SU-DHL-6 (cell line): Measurements from ENCODE around the gene SATB1.

Experiments
- H2AFZ ChIP-seq: fragments of 200-600 bp; sonication (generic); 2 replicates; pipeline ENCODE4 v1.6.1; 2014; ENCODE audit warnings: low read depth, mild to moderate bottlenecking, moderate library complexity, mixed read lengths, antibody characterized with exemption, low read length; ENCODE audit not compliant: severe bottlenecking
- H3F3A ChIP-seq: fragments of 200-600 bp; shearing (Covaris generic); 2 replicates; pipeline ENCODE4 v1.6.0; 2016; ENCODE audit warnings: antibody characterized with exemption, mild to moderate bottlenecking; ENCODE audit not compliant: insufficient read depth
- H3K27ac ChIP-seq: fragments of 200-600 bp; sonication (generic); 2 replicates; pipeline ENCODE4 v1.5.1; 2016; ENCODE audit warnings: low read depth, mild to moderate bottlenecking, low read length, moderate library complexity, mixed read lengths
- H3K27me3 ChIP-seq: fragments of 200-600 bp; sonication (generic), shearing (Covaris generic); 2 replicates; pipeline ENCODE4 v1.6.0; 2014; ENCODE audit warnings: mild to moderate bottlenecking, low read length
- H3K36me3 ChIP-seq: fragments of 200-600 bp; sonication (generic); 2 replicates; pipeline ENCODE4 v1.6.1; 2014; ENCODE audit warnings: mild to moderate bottlenecking, low read length, mixed read lengths
- H3K4me2 ChIP-seq: fragments of 300-600, 200-600 bp; shearing (Covaris generic), sonication (generic); 2 replicates; pipeline ENCODE4 v1.6.0; 2014; ENCODE audit warnings: low read length, low read depth, mild to moderate bottlenecking; ENCODE audit not compliant: poor library complexity, severe bottlenecking
- H3K4me3 ChIP-seq: fragments of 200-600 bp; sonication (generic); 2 replicates; pipeline ENCODE4 v1.5.1; 2014; ENCODE audit warnings: antibody characterized with exemption, low read length, mild to moderate bottlenecking, mixed read lengths; ENCODE audit not compliant: insufficient read depth, poor library complexity, severe bottlenecking
- H3K79me2 ChIP-seq: fragments of 200-600 bp; sonication (generic); 2 replicates; pipeline ENCODE4 v1.6.1; 2014; ENCODE audit warnings: mild to moderate bottlenecking, low read length, moderate library complexity; ENCODE audit not compliant: insufficient read depth
- H3K9ac ChIP-seq: fragments of 200-600 bp; sonication (generic); 2 replicates; pipeline ENCODE4 v1.7.0; 2014; ENCODE audit warnings: mild to moderate bottlenecking, low read length
- H3K9me2 ChIP-seq: fragments of 200-600 bp; sonication (generic); replicated peaks from 2 replicates; pipeline ENCODE4 v1.6.1; 2014; ENCODE audit warnings: low read length; ENCODE audit not compliant: insufficient read depth
- H3K9me3 ChIP-seq: fragments of 200-600 bp; sonication (generic); 2 replicates; pipeline ENCODE4 v1.6.1; 2014; ENCODE audit warnings: low read length, mixed read lengths; ENCODE audit not compliant: insufficient read depth
- H4K20me1 ChIP-seq: fragments of 200-600 bp; sonication (generic); 2 replicates; pipeline ENCODE4 v1.6.1; 2014; ENCODE audit warnings: low read depth, mild to moderate bottlenecking, antibody characterized with exemption, low read length, moderate library complexity, mixed read lengths
- EZH2phosphoT487 ChIP-seq: fragments of 200-600 bp; sonication (generic), shearing (Covaris generic); conservative IDR thresholded peaks from 2 replicates; pipeline ENCODE4 v1.6.1; 2018; ENCODE audit warnings: mild to moderate bottlenecking, antibody characterized with exemption, low read length, moderate library complexity, mixed read lengths
- TF ChIP-seq, protein P1 (sequence below): fragments of 200-600 bp; sonication (generic); IDR thresholded peaks from one replicate; pipeline ENCODE4 v1.5.1; 2017; ENCODE audit warnings: antibody characterized with exemption, mild to moderate bottlenecking, low read length, moderate library complexity; ENCODE audit not compliant: insufficient read depth, poor library complexity, severe bottlenecking

The SATB1 gene

DNA sequence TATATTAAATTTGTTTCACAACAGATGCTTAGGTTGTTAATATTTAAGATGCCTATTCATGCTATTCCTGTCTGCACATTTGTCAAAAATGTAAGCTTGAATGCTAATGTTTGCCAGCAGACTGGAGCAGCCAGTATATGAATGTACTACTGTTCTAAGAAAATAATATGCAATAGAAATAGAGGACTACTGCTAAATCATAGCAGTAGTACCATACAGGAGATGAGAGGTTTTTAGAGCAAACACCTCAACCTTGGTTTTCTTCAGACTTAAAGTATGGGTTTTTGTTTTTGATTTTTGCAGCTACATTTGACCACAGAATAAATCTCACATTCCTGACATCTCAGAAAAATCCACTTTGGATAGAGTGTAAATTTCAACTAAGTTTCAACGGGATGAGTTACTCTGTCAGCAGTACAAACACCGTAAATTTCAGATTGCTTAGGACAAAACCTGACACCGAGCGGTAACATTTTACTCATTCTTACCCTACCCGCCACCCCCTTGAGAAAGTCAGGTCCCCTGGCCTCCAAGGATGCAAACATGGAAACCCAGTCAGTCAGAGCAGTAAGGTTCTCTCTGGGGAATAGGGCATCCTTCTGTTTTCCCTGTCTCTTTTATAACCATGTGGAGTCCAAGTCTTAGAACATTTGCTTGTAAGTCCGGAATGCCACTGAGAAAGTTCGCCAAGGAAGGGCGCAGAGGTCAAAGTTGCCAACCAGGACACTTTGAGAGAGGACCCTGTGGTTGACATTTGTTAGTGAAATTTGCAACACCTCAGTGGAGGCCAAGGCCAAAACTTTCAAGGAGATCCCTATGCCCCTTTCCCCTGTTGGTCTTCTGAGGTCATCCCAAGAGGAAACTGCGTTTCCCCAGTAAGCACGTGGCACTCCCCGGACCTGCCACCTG, 17.9 kb upstream of the SATB1 start:
- no peaks in the 10 kb centered on the region for H3K27me3 ChIP-seq
- H3F3A ChIP-seq, result no peaks in the 10 kb centered on the region
- no peak overlapping the region for H3K4me3 ChIP-seq
- no peak overlapping the region for H2AFZ ChIP-seq
- TF ChIP-seq, protein P1, sequence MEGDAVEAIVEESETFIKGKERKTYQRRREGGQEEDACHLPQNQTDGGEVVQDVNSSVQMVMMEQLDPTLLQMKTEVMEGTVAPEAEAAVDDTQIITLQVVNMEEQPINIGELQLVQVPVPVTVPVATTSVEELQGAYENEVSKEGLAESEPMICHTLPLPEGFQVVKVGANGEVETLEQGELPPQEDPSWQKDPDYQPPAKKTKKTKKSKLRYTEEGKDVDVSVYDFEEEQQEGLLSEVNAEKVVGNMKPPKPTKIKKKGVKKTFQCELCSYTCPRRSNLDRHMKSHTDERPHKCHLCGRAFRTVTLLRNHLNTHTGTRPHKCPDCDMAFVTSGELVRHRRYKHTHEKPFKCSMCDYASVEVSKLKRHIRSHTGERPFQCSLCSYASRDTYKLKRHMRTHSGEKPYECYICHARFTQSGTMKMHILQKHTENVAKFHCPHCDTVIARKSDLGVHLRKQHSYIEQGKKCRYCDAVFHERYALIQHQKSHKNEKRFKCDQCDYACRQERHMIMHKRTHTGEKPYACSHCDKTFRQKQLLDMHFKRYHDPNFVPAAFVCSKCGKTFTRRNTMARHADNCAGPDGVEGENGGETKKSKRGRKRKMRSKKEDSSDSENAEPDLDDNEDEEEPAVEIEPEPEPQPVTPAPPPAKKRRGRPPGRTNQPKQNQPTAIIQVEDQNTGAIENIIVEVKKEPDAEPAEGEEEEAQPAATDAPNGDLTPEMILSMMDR, result no peak
- TF ChIP-seq EZH2phosphoT487, result no peak
- no peaks in the 10 kb centered on the region for H3K9me2 ChIP-seq
- no peak overlapping the region for H3K9ac ChIP-seq
- no peaks in the 10 kb centered on the region for H3K9me3 ChIP-seq
- H4K20me1 ChIP-seq, result no peaks in the 10 kb centered on the region
- no peak overlapping the region for H3K27ac ChIP-seq
- no peaks in the 10 kb centered on the region for H3K79me2 ChIP-seq
- H3K4me2 ChIP-seq, result no peak overlapping the region
- no peaks in the 10 kb centered on the region for H3K36me3 ChIP-seq

- H3K4me2 ChIP-seq, result no peak overlapping the region
- H3K27ac ChIP-seq, result no peak overlapping the region
- no peaks in the 10 kb centered on the region for H3K27me3 ChIP-seq
- no peaks in the 10 kb centered on the region for H3K36me3 ChIP-seq
- H2AFZ ChIP-seq, result no peak overlapping the region
- no peak overlapping the region for H3K4me3 ChIP-seq
- H3K9me2 ChIP-seq, result no peaks in the 10 kb centered on the region
- no peaks in the 10 kb centered on the region for H3K9me3 ChIP-seq
- no peak overlapping the region for H3K9ac ChIP-seq
- no peak for TF ChIP-seq EZH2phosphoT487
- TF ChIP-seq, protein P1, result no peak
- no peaks in the 10 kb centered on the region for H3F3A ChIP-seq
- H3K79me2 ChIP-seq, result no peaks in the 10 kb centered on the region
- no peaks in the 10 kb centered on the region for H4K20me1 ChIP-seq
Observed at GRCh38 chr3:18441551-18441950, 16.4 kb upstream of the SATB1 start.

DNA sequence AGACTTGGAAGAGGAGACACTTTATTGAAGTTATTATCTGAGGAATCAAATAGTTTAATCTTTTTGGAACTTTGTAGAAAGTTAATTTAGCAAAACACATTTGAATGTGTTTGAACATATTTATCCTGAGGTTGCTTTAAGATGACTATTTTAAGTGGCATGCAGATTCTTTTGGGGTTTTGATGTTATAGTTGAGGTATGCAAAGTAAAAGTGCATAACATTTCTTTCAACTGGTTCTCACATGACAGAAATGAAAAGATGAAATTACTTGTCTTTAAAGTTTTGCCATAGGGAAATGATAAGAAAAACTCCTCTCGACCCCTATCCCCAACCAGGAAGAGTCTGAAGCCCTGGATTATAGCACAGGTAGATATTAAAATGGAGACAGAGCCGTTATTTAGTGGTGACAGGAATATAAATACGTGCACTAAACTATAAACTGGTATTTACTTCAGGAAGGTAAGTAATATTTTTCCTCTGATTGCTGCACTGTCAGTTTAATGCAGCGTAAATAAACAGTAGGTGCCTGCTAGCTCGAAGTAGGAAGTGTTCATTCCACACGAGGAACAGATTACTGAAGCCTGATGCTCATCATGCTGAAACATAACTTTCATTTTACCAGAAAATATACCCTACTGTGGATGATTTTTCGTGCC, 15.1 kb upstream of the SATB1 start:
- H3K36me3 ChIP-seq, result no peaks in the 10 kb centered on the region

More for the DNA sequence above, 15.1 kb upstream of the SATB1 start:
- H3K9ac ChIP-seq, result no peak overlapping the region
- H3K4me2 ChIP-seq, result no peak overlapping the region
- H3K9me3 ChIP-seq, result no peaks in the 10 kb centered on the region
- H3F3A ChIP-seq, result no peaks in the 10 kb centered on the region
- H4K20me1 ChIP-seq, result no peaks in the 10 kb centered on the region
- no peaks in the 10 kb centered on the region for H3K79me2 ChIP-seq
- H2AFZ ChIP-seq, result no peak overlapping the region
- no peak overlapping the region for H3K4me3 ChIP-seq
- TF ChIP-seq, protein P1, result no peak
- no peak for TF ChIP-seq EZH2phosphoT487
- no peaks in the 10 kb centered on the region; the same call in 1 of the 2 replicates for H3K27me3 ChIP-seq
- H3K27ac ChIP-seq, result no peak overlapping the region
- H3K9me2 ChIP-seq, result no peaks in the 10 kb centered on the region
